Trophoblast cell (in vitro differentiated cells and primary cell): ENCODE data around the gene NR4A2.

Experiments
- DNase-seq, 2 donors: peaks; one replicate each; pipeline ENCODE4 v3.0.0-alpha.2; 2016
- H2AFZ ChIP-seq: 2 replicates; pipeline ENCODE4 v1.6.1; 2013; ENCODE audit warnings: low read length, moderate library complexity, mild to moderate bottlenecking; ENCODE audit not compliant: insufficient read depth, poor library complexity
- H2AK5ac ChIP-seq: 2 replicates; pipeline ENCODE4 v1.6.1; 2013; ENCODE audit warnings: mild to moderate bottlenecking, low read length
- H2BK120ac ChIP-seq: 2 replicates; pipeline ENCODE4 v1.6.1; 2013; ENCODE audit warnings: low read length, mild to moderate bottlenecking, moderate library complexity; ENCODE audit not compliant: insufficient read depth, poor library complexity
- H2BK12ac ChIP-seq: 2 replicates; pipeline ENCODE4 v1.6.1; 2013; ENCODE audit warnings: mild to moderate bottlenecking, low read length, moderate library complexity
- H2BK5ac ChIP-seq: 2 replicates; pipeline ENCODE4 v1.6.1; 2013; ENCODE audit warnings: low read length, low read depth, moderate library complexity, mild to moderate bottlenecking; ENCODE audit not compliant: poor library complexity
- H3K14ac ChIP-seq: 2 replicates; pipeline ENCODE4 v1.6.1; 2013; ENCODE audit warnings: mild to moderate bottlenecking, low read length
- H3K18ac ChIP-seq: 2 replicates; pipeline ENCODE4 v1.6.1; 2013; ENCODE audit warnings: mild to moderate bottlenecking, low read length
- H3K23ac ChIP-seq: 2 replicates; pipeline ENCODE4 v1.6.1; 2013; ENCODE audit warnings: low read length
- H3K27ac ChIP-seq: 2 replicates; pipeline ENCODE4 v1.5.1; 2013; ENCODE audit warnings: low read depth, mild to moderate bottlenecking, inconsistent platforms, low read length, moderate library complexity
- H3K27me3 ChIP-seq: 2 replicates; pipeline ENCODE4 v1.6.1; 2013; ENCODE audit warnings: inconsistent platforms, mild to moderate bottlenecking, low read length, moderate library complexity; ENCODE audit not compliant: insufficient read depth
- H3K36me3 ChIP-seq, 2 experiments: 1 replicate in 1 of 2; 2 replicates in 1 of 2; pipeline ENCODE4 v1.6.1; 2013; ENCODE audit warnings: low read length in 2 of 2, mild to moderate bottlenecking in 2 of 2, moderate library complexity in 1 of 2; ENCODE audit not compliant: insufficient read depth in 2 of 2, control insufficient read depth in 1 of 2
- H3K4ac ChIP-seq: 2 replicates; pipeline ENCODE4 v1.6.1; 2013; ENCODE audit warnings: low read depth, mild to moderate bottlenecking, low read length, moderate library complexity
- H3K4me1 ChIP-seq, 2 experiments: 1 replicate in 1 of 2; 2 replicates in 1 of 2; pipeline ENCODE4 v1.6.1; 2013; ENCODE audit warnings: low read length in 2 of 2, mild to moderate bottlenecking in 2 of 2, moderate library complexity in 1 of 2; ENCODE audit not compliant: insufficient read depth in 2 of 2, control insufficient read depth in 1 of 2
- H3K4me2 ChIP-seq: 2 replicates; pipeline ENCODE4 v1.6.1; 2013; ENCODE audit warnings: inconsistent platforms, mild to moderate bottlenecking, low read length, moderate library complexity
- H3K4me3 ChIP-seq: 2 replicates; pipeline ENCODE4 v1.5.1; 2013; ENCODE audit warnings: mild to moderate bottlenecking, low read depth, low read length, inconsistent platforms
- H3K79me1 ChIP-seq: one replicate; pipeline ENCODE4 v1.6.1; 2013; ENCODE audit warnings: low read length
- H3K79me2 ChIP-seq: 2 replicates; pipeline ENCODE4 v1.6.1; 2013; ENCODE audit warnings: low read length, mild to moderate bottlenecking; ENCODE audit not compliant: control insufficient read depth, insufficient read depth, poor library complexity
- H3K9ac ChIP-seq: 2 replicates; pipeline ENCODE4 v1.6.1; 2013; ENCODE audit warnings: mild to moderate bottlenecking, low read length
- H3K9me3 ChIP-seq: 2 replicates; pipeline ENCODE4 v1.6.1; 2013; ENCODE audit warnings: low read depth, mild to moderate bottlenecking, control low read depth, inconsistent platforms, low read length; ENCODE audit not compliant: insufficient read depth
- H4K12ac ChIP-seq: 2 replicates; pipeline ENCODE4 v1.6.1; 2013; ENCODE audit warnings: low read depth, mild to moderate bottlenecking, low read length, moderate library complexity
- H4K8ac ChIP-seq: 2 replicates; pipeline ENCODE4 v1.6.1; 2013; ENCODE audit warnings: low read depth, mild to moderate bottlenecking, low read length, moderate library complexity
- H4K91ac ChIP-seq: one replicate; pipeline ENCODE4 v1.6.1; 2013; ENCODE audit warnings: low read depth, mild to moderate bottlenecking, low read length, moderate library complexity
- WGBS: extraction: QIAGEN DNeasy Blood & Tissue Kit; methylation state at CpG from one replicate; pipeline ENCODE4 v1.1.7; 2013; ENCODE audit warnings: missing lambda C conversion rate; ENCODE audit not compliant: insufficient read length, insufficient coverage; ENCODE audit errors: extremely low coverage; 5-methylcytosine and 5-hydroxymethylcytosine counted together

NR4A2 gene

DNA sequence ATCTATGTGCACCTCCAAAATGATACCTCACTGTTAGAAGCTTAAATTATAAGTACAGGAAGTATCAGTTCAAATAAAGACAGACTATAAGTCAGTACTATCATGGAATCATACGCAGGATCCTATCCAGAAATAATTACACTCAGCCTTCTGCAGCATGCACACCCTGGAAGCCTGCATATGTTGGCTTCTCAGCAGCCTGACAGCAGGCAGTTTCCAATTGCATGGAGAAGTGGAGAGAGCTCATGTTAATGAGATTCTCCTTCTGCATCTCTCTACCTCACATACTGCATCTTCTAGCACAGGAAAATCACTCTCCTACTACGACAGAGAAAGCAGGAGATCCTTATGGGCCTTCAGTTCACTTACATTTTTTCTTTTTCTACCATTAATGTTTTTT lies 20.5 kb downstream of the NR4A2 start:
- WGBS = no CpG with 5 or more reads among the region's 2 CpGs
- Histone ChIP-seq H3K27me3 (no peaks in the 10 kb centered on the region), H4K8ac (no peak overlapping the region), H3K4me3 (no peak overlapping the region), H3K4ac (no peak overlapping the region), H2BK5ac (no peak overlapping the region), H3K18ac (no peak overlapping the region), H3K27ac (no peak overlapping the region), H3K9me3 (no peaks in the 10 kb centered on the region), H3K36me3 (no peaks in the 10 kb centered on the region), H3K79me1 (no peaks in the 10 kb centered on the region), H3K23ac (no peak overlapping the region), H3K4me1 (no peaks in the 10 kb centered on the region), H2BK12ac (no peak overlapping the region), H3K4me2 (no peak overlapping the region), H3K79me2 (no peaks in the 10 kb centered on the region), H3K14ac (no peak overlapping the region), H4K12ac (no peak overlapping the region), H4K91ac (no peak overlapping the region), H3K9ac (no peak overlapping the region), H2AFZ (no peak overlapping the region), H2BK120ac (no peak overlapping the region), H2AK5ac (no peak overlapping the region)
- DNase-seq = no peak

GRCh38 chr2:156310773-156311172 lies 21.7 kb downstream of the NR4A2 start:
- H3K27ac ChIP-seq = no peak overlapping the region

GRCh38 chr2:156309917-156310316 lies 22.6 kb downstream of the NR4A2 start:
- H3K9me3 ChIP-seq = no peaks in the 10 kb centered on the region
- H2AK5ac ChIP-seq = no peak overlapping the region
- no peak for DNase-seq

More at GRCh38 chr2:156310773-156311172, 21.7 kb downstream of the NR4A2 start:
- Histone ChIP-seq H2AK5ac (no peak overlapping the region), H3K4me2 (no peak overlapping the region), H4K8ac (no peak overlapping the region), H3K79me2 (no peaks in the 10 kb centered on the region), H3K14ac (no peak overlapping the region), H2AFZ (no peak overlapping the region), H3K4ac (no peak overlapping the region), H2BK12ac (no peak overlapping the region), H3K9ac (no peak overlapping the region), H3K4me1 (no peaks in the 10 kb centered on the region), H3K4me3 (no peak overlapping the region), H4K12ac (no peak overlapping the region), H3K18ac (no peak overlapping the region), H3K23ac (no peak overlapping the region), H4K91ac (no peak overlapping the region), H2BK120ac (no peak overlapping the region), H3K79me1 (no peaks in the 10 kb centered on the region), H3K27me3 (no peaks in the 10 kb centered on the region), H2BK5ac (no peak overlapping the region), H3K36me3 (no peaks in the 10 kb centered on the region), H3K9me3 (no peaks in the 10 kb centered on the region)
- no peak for DNase-seq

GRCh38 chr2:156309167-156309566 lies 23.4 kb downstream of the NR4A2 start:
- H3K27me3 ChIP-seq = no peaks in the 10 kb centered on the region

More at GRCh38 chr2:156309917-156310316, 22.6 kb downstream of the NR4A2 start:
- Histone ChIP-seq H3K4me1 (no peaks in the 10 kb centered on the region), H4K12ac (no peak overlapping the region), H4K91ac (no peak overlapping the region), H3K14ac (no peak overlapping the region), H4K8ac (no peak overlapping the region), H3K9ac (no peak overlapping the region), H3K27ac (no peak overlapping the region), H3K4ac (no peak overlapping the region), H3K23ac (no peak overlapping the region), H3K18ac (no peak overlapping the region), H3K79me1 (no peaks in the 10 kb centered on the region), H2BK120ac (no peak overlapping the region), H3K4me3 (no peak overlapping the region), H3K4me2 (no peak overlapping the region), H3K79me2 (no peaks in the 10 kb centered on the region), H2AFZ (no peak overlapping the region), H3K27me3 (no peaks in the 10 kb centered on the region), H3K36me3 (no peaks in the 10 kb centered on the region), H2BK5ac (no peak overlapping the region), H2BK12ac (no peak overlapping the region)
- WGBS = no CpG with 5 or more reads among the region's 1 CpG

More at GRCh38 chr2:156309167-156309566, 23.4 kb downstream of the NR4A2 start:
- H2BK120ac ChIP-seq = no peak overlapping the region
- no peak overlapping the region for H3K4me3 ChIP-seq
- no peak for DNase-seq
- no peak overlapping the region for H3K27ac ChIP-seq
- no peak overlapping the region for H4K8ac ChIP-seq
- H3K23ac ChIP-seq = no peak overlapping the region
- H3K9me3 ChIP-seq = no peaks in the 10 kb centered on the region
- H4K91ac ChIP-seq = no peak overlapping the region
- no peak overlapping the region for H4K12ac ChIP-seq
- no peaks in the 10 kb centered on the region for H3K79me1 ChIP-seq
- H3K36me3 ChIP-seq = no peaks in the 10 kb centered on the region
- H3K4me2 ChIP-seq = no peak overlapping the region
- H2AFZ ChIP-seq = no peak overlapping the region
- H3K79me2 ChIP-seq = no peaks in the 10 kb centered on the region
- no peak overlapping the region for H3K14ac ChIP-seq
- no peak overlapping the region for H3K4ac ChIP-seq
- H3K18ac ChIP-seq = no peak overlapping the region
- H3K9ac ChIP-seq = no peak overlapping the region
- no peaks in the 10 kb centered on the region for H3K4me1 ChIP-seq
- H2BK5ac ChIP-seq = no peak overlapping the region
- H2BK12ac ChIP-seq = no peak overlapping the region
- no peak overlapping the region for H2AK5ac ChIP-seq
